Measurements from ENCODE around the gene AGTR1. TPM values are rescaled to one million over a fixed set of nuclear protein-coding genes. Genes with fewer than 3 reads are reported as not detected.

The AGTR1 gene
- polyA plus RNA-seq, 1 donor (not counting 4 experiments of a cell fraction or from before 2014, with no cell fraction given): not detected

- no peaks in the 10 kb centered on the region for H3K79me2 ChIP-seq (ENCODE audit: control insufficient read depth, insufficient read depth, low read length)
- H2AFZ ChIP-seq (ENCODE audit: control insufficient read depth, low read length): no peak overlapping the region
- H3K27me3 ChIP-seq (ENCODE audit: control insufficient read depth, extremely low read depth, insufficient read depth, low read length): no peaks in the 10 kb centered on the region
- no peak for TF ChIP-seq EZH2 (IDR thresholded peaks at IDR 0.05; ENCODE audit: low read length)
- no peak for TF ChIP-seq CTCF (optimal IDR thresholded peaks at IDR 0.05 in 1 of 3, IDR thresholded peaks at IDR 0.05 in 1 of 3, conservative IDR thresholded peaks at IDR 0.05 in 1 of 3; ENCODE audit: extremely low read depth in 1 of 3, insufficient read depth in 2 of 3, low read length in 3 of 3)
- H3K9me1 ChIP-seq (ENCODE audit: control insufficient read depth, extremely low read depth, insufficient read depth, low read length): no peaks in the 10 kb centered on the region
- no peaks in the 10 kb centered on the region for H3K36me3 ChIP-seq (ENCODE audit: control insufficient read depth in 2 of 2, extremely low read depth in 1 of 2, insufficient read depth in 2 of 2, low read length in 2 of 2)
- no peak overlapping the region for H3K9ac ChIP-seq (ENCODE audit: control insufficient read depth, extremely low read depth, insufficient read depth, low read length)
- H3K4me1 ChIP-seq (ENCODE audit: control insufficient read depth, extremely low read depth, insufficient read depth, low read length): no peaks in the 10 kb centered on the region
- no peak overlapping the region for H3K4me2 ChIP-seq (ENCODE audit: control insufficient read depth, extremely low read depth, insufficient read depth, low read depth, low read length)
- DNase-seq (ENCODE audit: low read depth, low spot score) (no peak), FAIRE-seq (no peak)
- dilution Hi-C loops (cut with MboI; ENCODE audit: extremely low pct_ligation_motif_present, low sequenced_read_pairs): no loop called here
- H3K9me3 ChIP-seq (ENCODE audit: control insufficient read depth, low read depth, low read length): no peaks in the 10 kb centered on the region
- H3K4me3 ChIP-seq (ENCODE audit: control insufficient read depth in 2 of 3, extremely low read depth in 1 of 3, insufficient read depth in 2 of 3, low read depth in 1 of 3, low read length in 3 of 3): no peak overlapping the region
- H4K20me1 ChIP-seq (ENCODE audit: control insufficient read depth, extremely low read depth, insufficient read depth, low read length): no peaks in the 10 kb centered on the region
- H3K27ac ChIP-seq (ENCODE audit: control insufficient read depth, insufficient read depth, low read length): no peak overlapping the region
These were observed 75.1 kb downstream of the AGTR1 start for GRCh38 chr3:148772835-148773234.

GRCh38 chr3:148773805-148774204, 76.1 kb downstream of the AGTR1 start:
- Histone ChIP-seq H3K36me3 (ENCODE audit: control insufficient read depth in 2 of 2, extremely low read depth in 1 of 2, insufficient read depth in 2 of 2, low read length in 2 of 2) (no peaks in the 10 kb centered on the region), H3K4me1 (ENCODE audit: control insufficient read depth, extremely low read depth, insufficient read depth, low read length) (no peaks in the 10 kb centered on the region), H3K9ac (ENCODE audit: control insufficient read depth, extremely low read depth, insufficient read depth, low read length) (no peak overlapping the region), H3K27ac (ENCODE audit: control insufficient read depth, insufficient read depth, low read length) (no peak overlapping the region), H4K20me1 (ENCODE audit: control insufficient read depth, extremely low read depth, insufficient read depth, low read length) (no peaks in the 10 kb centered on the region), H3K9me1 (ENCODE audit: control insufficient read depth, extremely low read depth, insufficient read depth, low read length) (no peaks in the 10 kb centered on the region), H2AFZ (ENCODE audit: control insufficient read depth, low read length) (no peak overlapping the region), H3K9me3 (ENCODE audit: control insufficient read depth, low read depth, low read length) (no peaks in the 10 kb centered on the region), H3K79me2 (ENCODE audit: control insufficient read depth, insufficient read depth, low read length) (no peaks in the 10 kb centered on the region), H3K4me2 (ENCODE audit: control insufficient read depth, extremely low read depth, insufficient read depth, low read depth, low read length) (no peak overlapping the region), H3K27me3 (ENCODE audit: control insufficient read depth, extremely low read depth, insufficient read depth, low read length) (no peaks in the 10 kb centered on the region), H3K4me3 (ENCODE audit: control insufficient read depth in 2 of 3, extremely low read depth in 1 of 3, insufficient read depth in 2 of 3, low read depth in 1 of 3, low read length in 3 of 3) (no peak overlapping the region)
- TF ChIP-seq EZH2 (IDR thresholded peaks at IDR 0.05; ENCODE audit: low read length) (no peak), CTCF (optimal IDR thresholded peaks at IDR 0.05 in 1 of 3, IDR thresholded peaks at IDR 0.05 in 1 of 3, conservative IDR thresholded peaks at IDR 0.05 in 1 of 3; ENCODE audit: extremely low read depth in 1 of 3, insufficient read depth in 2 of 3, low read length in 3 of 3) (no peak)
- dilution Hi-C loops (cut with MboI; ENCODE audit: extremely low pct_ligation_motif_present, low sequenced_read_pairs): no loop called here
- DNase-seq (ENCODE audit: low read depth, low spot score) (no peak), FAIRE-seq (no peak)
